H1 (cell line): ENCODE results near the gene TLR10. TPM values are rescaled to one million over a fixed set of nuclear protein-coding genes. Genes with fewer than 3 reads are reported as not detected.

Experiments used
- ASH2L ChIP-seq: fragments of 200-600, 300-600 bp; sonication (generic); IDR thresholded peaks from one replicate; pipeline ENCODE4 v1.7.1; 2017; ENCODE audit warnings: low read length
- CBX8 ChIP-seq: fragments of 300-800, 300-1000 bp; sonication (generic); IDR thresholded peaks from 2 replicates; pipeline ENCODE4 v1.7.1; 2016; ENCODE audit warnings: low read depth, low read length, borderline replicate concordance
- RXRA ChIP-seq: IDR thresholded peaks from 2 replicates; pipeline ENCODE4 v1.6.1; 2011; ENCODE audit warnings: low read depth, mild to moderate bottlenecking, low read length, moderate library complexity; ENCODE audit not compliant: insufficient read depth
- SP4 ChIP-seq: IDR thresholded peaks from 2 replicates; pipeline ENCODE4 v1.6.1; 2012; ENCODE audit warnings: low read length, inconsistent platforms
- TBP ChIP-seq: IDR thresholded peaks from 2 replicates; pipeline ENCODE4 v1.6.1; 2011; ENCODE audit warnings: low read depth, low read length, improper control_type of control experiment
- polyA plus RNA-seq, 7 experiments: library from polyadenylated mRNA; depleted of rRNA in 3 of 7; stranded (reverse) in 5 of 7; unstranded in 2 of 7; fragments of >200 nt in 5 of 7; fragments of 200-250 nt in 2 of 7; gene quantifications; 1 replicate in 5 of 7; 2 replicates in 1 of 7; 4 replicates in 1 of 7; pipeline versions ENCODE4 v1.2.1 to v1.2.3, GENCODE V29; 2011 to 2013; ENCODE audit warnings: missing spikeins in 2 of 7, mixed read lengths in 2 of 7
- total RNA-seq: library from RNA; stranded (reverse); fragmentation: NEBNext Ultra II Directional; extraction: Animal tissue kit (Norgen Biotek cat#: 25700); gene quantifications from 2 replicates; pipeline ENCODE4 v1.2.1, GENCODE V29; 2021
- TF ChIP-seq, protein P1 (sequence below): IDR thresholded peaks from 2 replicates; pipeline ENCODE4 v1.6.1; 2011; ENCODE audit warnings: low read length, improper control_type of control experiment

Gene TLR10
- total and polyA plus RNA-seq, 2 of the 8 experiments (the other 6 are each of a cell fraction or from before 2014, with no cell fraction given) = not detected

DNA sequence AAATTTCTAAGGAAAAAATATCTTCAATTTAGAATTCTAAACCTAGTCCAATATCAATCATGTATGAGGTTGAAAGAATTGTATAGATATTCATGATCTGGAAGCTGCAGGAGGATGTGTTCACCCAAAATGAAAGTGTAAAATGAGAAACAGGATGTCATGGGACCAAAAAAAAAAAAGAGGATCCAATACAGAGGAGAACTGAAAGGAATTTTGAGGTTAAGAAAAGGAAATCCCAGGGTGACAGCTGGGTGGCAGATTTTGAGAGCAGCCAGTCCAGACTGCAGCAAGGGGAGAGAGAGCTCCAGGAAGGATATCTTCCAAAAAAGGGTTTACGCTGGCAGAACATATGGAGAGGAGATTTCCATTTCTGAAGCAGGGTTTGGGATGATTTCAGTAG, 38.9 kb downstream of the TLR10 start (continued):
- TF ChIP-seq TBP (no peak), ASH2L (no peak), RXRA (no peak), CBX8 (no peak), SP4 (no peak)
- TF ChIP-seq, protein P1, sequence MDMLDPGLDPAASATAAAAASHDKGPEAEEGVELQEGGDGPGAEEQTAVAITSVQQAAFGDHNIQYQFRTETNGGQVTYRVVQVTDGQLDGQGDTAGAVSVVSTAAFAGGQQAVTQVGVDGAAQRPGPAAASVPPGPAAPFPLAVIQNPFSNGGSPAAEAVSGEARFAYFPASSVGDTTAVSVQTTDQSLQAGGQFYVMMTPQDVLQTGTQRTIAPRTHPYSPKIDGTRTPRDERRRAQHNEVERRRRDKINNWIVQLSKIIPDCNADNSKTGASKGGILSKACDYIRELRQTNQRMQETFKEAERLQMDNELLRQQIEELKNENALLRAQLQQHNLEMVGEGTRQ = no peak
